NCI-H2227 treated with DMSO at 0.1 percent for 48 hours (cell line): ENCODE results near the gene PADI3.
"Not testable (repeated sequence)": the region's sequence is repeated elsewhere in the genome, so short reads cannot be mapped to it uniquely, and the experiment has no call there.

Source experiments
- DNase-seq: peaks from one replicate; lab custom pipeline; 2025; lab: John Stamatoyannopoulos, UW

PADI3 gene

GRCh38 chr1:17216078-17216477, 32.8 kb upstream of the PADI3 start:
- DNase-seq = no peak

GRCh38 chr1:17217607-17218006, 31.3 kb upstream of the PADI3 start:
- DNase-seq = no peak

- DNase-seq = no peak
These were observed 30.0 kb upstream of the PADI3 start for GRCh38 chr1:17218939-17219338.

DNA sequence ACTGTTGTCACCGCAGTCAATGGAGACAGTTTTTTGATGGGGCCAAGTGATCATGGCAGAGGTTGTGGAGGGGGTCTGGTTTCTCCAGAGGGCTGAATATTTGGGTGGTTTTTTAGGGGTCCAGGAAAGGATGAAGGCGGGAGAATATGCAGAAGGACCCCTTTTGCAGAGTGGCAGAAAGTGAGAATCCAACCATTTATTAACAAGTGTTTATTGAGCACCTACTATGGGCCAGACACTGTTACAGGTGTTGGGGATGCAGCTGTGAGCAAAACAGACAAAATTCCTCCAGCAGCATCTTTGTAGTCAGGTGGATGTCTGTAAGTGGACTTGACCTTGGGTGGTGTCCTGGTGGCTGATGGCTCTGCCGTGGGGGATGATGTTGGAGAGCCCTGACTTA, 28.6 kb upstream of the PADI3 start:
- DNase-seq = no peak

- DNase-seq = no peak
These were observed 26.3 kb upstream of the PADI3 start for GRCh38 chr1:17222557-17222956.

DNA sequence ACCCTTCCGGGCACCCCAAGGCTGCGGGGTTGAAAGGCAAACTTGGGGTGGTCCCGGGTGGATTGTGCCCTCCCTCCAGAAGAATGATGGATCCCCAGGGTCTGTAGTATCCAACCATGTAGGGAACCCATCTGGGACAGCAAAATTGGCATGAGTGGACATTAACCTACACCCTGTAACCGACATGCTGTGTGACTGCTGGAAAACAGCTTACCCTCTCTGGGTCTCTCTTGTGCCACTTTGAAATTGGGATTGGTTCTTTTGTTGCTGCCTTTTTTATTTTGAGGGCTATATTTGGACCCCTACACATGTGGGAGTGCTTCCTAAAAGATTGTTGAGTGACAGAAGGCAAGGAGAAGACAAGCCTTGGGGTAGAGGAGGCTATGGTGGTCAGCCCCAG, 24.5 kb upstream of the PADI3 start:
- DNase-seq = no peak

DNA sequence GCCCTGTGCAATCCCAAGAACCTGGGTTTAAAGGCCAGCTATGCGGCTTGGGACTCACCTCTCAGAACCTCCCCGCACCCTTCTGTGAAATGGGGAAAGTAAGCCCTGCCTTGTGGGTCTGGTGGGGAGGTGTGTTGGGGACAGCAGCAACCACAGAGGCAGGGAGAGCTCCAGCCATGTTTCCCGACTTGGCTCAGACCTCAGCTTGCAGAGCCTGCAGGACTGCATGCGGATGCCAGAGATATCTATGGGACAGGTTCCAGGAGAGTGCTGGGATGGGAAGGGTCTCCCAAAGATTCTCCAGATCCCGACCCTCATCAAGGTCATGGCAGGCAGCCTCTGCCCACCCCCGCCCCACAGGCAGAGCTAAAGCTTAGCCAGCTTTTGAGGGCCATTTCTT, 23.8 kb upstream of the PADI3 start:
- DNase-seq = no peak

- no peak for DNase-seq
These were observed 21.5 kb upstream of the PADI3 start for GRCh38 chr1:17227358-17227915.

DNA sequence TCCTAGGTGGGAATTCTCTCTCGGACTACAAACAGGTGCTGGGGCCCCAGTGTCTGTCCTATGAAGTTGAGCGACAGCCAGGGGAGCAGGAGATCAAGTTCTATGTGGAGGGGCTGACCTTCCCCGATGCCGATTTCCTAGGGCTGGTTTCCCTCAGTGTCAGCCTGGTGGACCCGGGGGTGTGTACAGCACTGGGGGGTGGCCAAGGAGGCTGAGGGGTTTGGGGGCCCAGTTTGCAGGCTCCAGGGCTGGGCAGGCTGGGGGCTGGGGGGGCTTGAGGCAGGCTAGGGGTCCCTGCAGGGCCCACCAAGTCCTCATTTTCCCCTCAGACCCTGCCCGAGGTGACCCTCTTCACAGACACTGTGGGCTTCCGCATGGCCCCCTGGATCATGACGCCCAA, 20.3 kb upstream of the PADI3 start:
- DNase-seq = no peak

DNA sequence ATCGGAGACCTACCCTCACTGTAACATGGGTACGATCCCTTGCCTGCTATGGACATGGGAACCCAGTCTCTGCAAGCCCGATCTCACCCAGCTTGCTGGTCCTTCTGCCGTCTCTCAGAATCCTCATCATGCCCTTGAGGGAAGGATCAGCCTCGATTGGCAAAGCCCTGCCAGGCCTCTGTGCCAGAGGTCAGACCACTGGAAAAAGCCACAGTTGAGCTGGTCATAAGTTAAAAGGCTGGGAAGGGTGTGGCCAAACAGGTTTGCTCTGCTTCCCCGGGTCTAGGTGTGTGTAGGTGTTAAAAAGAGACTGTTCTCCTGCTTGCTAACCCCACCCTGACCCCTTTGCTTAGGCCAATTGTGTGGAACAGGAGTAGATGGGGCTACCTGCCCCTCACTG, 19.5 kb upstream of the PADI3 start:
- no peak for DNase-seq

GRCh38 chr1:17230106-17230505, 18.8 kb upstream of the PADI3 start:
- no peak for DNase-seq

DNA sequence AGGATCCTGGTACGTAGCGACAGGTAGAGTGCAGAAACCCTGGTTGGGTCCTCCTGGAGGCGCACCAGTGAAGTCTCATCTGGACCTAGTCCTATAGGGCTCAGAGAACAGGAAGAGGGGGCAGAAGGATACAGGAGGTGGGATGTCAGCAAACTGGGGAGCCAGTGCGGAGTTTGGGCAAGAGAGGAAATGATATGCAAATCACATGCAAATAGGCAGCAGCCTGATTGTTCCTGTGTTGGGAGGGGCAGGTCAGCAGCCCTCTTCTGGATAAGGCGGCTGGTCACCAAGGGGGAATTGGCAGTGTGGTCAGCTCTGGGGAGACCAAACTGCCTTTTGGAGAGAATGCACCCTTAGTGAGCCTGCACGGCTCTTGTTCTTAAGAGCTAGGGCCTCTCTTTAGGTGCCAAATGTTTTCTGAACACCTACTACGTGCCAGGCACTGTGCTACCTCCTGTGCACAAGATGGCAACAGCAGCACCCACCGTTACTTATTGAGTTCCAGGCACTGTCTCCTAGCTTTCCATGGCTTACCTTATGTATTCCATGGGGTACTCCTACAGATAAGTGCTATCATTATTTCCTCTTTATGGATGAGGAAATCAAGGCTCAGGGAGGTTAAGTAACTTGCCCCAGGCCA, 18.1 kb upstream of the PADI3 start:
- no peak for DNase-seq

GRCh38 chr1:17232759-17233661, 15.9 kb upstream of the PADI3 start:
- no peak for DNase-seq

- DNase-seq = no peak
These were observed 15.1 kb upstream of the PADI3 start for GRCh38 chr1:17233675-17234320.

DNA sequence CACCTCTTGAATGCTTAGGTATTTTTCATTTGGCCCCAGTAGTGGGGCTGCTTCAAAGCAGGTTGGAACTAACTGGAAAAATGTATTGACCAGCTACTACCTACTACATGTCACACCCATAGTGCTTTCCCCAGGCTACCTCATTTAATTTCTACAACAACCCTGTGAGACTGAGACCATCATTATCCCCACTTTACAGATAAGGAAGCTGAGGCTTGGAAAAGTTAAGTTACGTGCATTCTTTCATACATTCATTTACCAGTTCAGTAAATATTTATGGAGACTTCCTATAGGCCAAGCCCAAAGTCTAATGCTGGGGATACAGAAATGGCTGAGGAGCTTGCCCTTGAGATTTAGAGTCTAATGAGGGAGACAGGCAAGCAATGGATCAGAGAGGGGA, 14.5 kb upstream of the PADI3 start:
- DNase-seq = no peak

GRCh38 chr1:17235135-17235885, 13.6 kb upstream of the PADI3 start:
- no peak for DNase-seq

GRCh38 chr1:17236779-17237560, 11.9 kb upstream of the PADI3 start:
- peak; percentile 70 for DNase-seq

- no peak for DNase-seq
These were observed 11.4 kb upstream of the PADI3 start for GRCh38 chr1:17237561-17237903.

DNA sequence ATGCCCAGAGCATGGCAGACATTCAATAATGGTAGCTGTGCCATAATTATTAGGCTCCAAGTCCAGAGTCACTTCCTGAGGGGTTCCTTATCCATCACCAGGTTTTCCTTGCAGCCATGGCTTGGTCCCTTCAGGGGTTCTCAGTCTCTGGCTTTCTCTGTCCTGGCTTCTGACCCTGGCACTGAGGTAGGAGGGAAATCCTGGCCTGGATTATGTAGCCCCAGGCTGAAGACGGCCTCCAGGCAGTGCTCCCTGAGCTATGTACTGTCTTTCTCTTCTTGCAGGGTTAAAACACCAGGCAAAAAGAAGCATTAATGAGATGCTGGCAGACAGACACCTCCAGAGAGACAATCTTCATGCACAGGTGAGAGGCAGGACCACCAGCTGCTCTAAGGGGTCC, 9.5 kb upstream of the PADI3 start:
- DNase-seq = peak; percentile 65

- not testable (repeated sequence) for DNase-seq
These were observed 7.7 kb upstream of the PADI3 start for GRCh38 chr1:17241011-17241779.

GRCh38 chr1:17241780-17242074, 7.2 kb upstream of the PADI3 start:
- not testable (repeated sequence) for DNase-seq
